HG02798 (cell line): ENCODE results near the gene CHD6.

Experiments
- ATAC-seq: cut with Tn5 transposase; IDR thresholded peaks from one replicate; pipeline ENCODE4 v1.9.1; 2021; ENCODE audit warnings: mild to moderate bottlenecking; ENCODE audit not compliant: unreplicated experiment, poor library complexity

Gene CHD6

DNA sequence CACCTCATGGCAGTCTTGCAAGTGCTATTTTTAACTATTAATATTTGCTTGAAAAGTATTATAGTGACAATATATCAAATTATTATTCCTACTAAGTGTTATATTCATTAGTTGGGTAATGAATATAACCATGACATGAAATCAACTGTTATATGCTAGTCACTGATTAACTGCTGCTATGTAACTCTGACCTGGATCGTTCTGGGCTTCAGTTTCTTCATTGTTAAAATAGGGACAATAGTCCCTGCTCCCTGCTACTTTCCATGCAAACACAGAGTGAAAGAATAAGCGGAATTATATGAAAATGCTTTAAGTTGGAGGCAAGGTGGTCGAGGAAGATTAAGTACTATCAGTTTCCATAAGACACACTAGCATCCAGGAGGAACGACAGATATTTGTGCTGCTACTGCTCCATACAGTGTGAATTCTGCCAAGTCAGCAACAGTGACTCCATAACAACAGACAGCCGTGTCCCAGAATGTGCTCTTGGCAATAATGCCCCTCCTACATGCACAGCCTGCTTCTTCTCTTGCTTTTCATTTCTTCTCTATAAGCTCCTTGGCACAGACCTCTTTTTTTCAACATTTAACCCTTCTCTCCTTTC lies 107.2 kb downstream of the CHD6 start:
- ATAC-seq: no peak

GRCh38 chr20:41510224-41510623 lies 108.0 kb downstream of the CHD6 start:
- ATAC-seq: no peak

- ATAC-seq: no peak
Observed at GRCh38 chr20:41509316-41510200, 108.6 kb downstream of the CHD6 start.

DNA sequence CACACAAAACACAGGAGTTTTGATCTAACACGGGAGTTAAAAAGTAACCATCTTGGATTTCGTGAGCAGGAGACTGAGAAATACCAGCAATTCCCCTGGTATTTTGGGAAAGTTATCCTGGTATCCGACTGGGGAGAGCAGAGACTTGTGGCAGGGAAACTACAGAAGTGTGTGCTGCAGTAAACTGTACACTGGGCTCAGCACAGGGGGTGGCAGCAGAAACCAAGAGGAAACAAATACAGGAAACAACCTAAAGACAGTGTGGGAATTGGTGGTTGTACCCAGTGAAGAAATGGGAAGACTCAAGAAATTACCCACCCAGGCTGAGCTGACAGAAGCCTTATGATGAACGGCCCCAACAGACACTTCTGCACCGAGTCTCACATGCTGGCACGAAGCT lies 109.8 kb downstream of the CHD6 start:
- ATAC-seq: no peak

DNA sequence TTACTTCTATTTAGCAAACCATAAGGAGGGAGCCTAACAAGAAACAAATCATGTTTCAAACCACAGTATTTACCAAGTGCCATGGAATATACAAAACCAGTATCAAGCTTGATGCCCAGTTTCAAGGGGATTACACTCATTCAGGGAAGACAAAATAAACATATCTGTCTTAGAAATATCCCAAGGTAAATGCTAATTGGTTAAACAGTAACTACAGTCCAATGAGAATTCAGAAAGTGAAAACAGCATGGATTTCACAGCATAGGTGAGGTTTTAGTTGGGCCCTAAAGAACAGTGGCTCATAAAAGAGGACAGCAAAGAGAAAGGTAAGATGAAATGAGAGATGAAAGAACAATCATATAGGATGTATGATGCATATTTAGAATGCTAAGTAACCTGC lies 110.3 kb downstream of the CHD6 start:
- no peak for ATAC-seq

DNA sequence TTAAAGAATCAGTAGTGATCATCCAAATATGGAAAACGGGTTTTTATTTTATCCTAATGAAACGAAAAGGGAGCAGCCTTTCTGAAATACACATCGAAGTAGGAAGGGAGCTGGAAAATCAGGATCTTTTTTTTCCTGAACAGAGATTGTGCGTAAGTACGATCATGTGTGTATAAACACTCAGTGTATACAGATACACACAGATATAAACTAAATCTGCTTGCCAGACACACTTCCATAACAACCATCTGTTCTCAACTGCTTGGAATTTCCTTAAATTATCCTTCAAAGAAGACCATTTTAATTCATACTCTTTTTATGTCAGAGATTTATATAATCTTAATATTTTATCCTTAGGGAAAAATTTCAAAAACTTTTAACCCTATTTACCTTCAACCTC lies 110.7 kb downstream of the CHD6 start:
- no peak for ATAC-seq

DNA sequence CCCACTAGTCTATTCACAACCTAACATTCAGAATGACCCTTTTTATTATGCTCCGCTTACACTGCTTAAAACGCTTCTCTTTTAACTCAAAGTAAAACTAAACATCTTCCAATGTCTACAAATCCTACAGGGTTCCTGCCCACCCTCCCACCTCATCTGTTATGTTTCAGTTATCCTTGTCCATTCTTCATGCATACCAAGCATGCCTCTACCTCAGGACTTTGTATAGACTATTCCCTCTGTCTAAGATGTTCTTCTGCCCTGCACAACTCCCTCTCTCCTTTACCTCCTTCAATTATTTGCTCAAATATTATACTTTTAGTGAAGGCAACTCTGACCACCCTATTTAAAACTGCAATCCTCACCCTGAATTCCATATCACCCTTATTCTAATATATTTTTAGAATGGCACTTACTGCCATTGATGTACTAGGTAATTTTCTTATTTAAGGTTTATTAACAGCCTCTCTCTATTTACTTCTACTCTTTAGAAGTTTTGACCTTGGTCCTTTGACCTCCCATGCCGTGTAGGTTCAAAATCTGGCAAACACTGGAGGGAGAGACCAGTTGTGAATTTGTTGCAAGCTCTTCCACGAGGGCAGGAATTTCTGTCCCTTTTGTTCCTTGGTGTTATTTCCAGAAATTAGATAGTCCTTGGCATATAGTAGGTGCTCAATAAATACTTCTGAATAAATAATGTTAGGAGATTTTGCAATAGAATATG lies 111.8 kb downstream of the CHD6 start:
- no peak for ATAC-seq

- ATAC-seq: no peak
Observed at GRCh38 chr20:41505184-41505583, 113.0 kb downstream of the CHD6 start.

GRCh38 chr20:41501376-41501775 lies 116.8 kb downstream of the CHD6 start:
- ATAC-seq: no peak

DNA sequence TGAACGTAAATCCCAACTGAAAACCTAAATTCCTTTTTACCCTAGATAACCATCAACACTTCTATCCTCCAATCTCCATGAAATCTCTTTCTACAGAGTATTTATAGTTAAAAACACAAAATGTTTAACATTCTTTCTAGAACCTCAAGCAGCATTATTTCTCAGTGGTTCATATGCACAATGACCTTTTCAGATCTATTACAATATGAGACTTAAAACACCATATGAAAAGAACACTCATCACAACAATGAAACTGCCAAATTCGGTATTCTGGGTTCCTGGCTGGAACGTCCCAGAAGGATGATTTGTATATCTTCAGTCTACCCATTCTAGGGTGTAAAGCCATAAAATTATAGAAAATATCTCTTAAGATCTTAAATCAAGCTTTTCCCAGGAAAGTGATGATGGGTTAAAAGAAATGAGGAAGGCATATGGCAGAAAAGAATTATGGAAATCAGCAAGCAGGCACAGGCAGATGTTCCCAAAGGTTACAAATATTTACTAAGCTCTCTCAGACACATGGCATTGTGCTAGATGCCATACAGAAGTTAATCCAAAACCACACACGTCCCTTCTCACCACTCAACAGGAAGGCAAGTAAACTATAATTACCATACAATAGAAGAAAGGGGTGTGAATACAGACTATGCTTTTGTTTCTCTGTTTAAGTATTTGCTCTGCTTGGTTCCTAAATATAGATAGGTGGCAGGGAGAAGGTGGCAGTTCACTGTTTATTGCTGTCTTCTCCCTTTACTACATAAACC lies 118.0 kb downstream of the CHD6 start:
- ATAC-seq: no peak

DNA sequence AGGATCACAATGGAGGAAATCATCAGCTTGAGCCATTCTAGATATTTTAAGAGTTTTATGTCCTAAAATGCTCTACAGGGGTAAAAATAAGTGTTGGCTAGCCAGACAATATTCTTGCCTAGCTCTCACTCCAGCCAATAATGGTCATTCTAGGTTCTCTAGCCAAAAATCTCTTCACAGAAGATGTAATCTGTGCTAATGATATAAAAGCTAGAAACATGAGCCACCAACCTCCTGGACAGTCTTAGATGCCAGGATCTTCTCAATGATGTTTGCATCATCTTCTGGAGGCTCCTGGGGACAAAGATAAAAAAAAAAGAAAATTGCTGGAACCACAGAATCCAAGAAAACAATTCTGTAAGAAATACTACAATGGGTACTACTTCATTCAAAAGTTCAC lies 119.1 kb downstream of the CHD6 start:
- ATAC-seq: no peak

DNA sequence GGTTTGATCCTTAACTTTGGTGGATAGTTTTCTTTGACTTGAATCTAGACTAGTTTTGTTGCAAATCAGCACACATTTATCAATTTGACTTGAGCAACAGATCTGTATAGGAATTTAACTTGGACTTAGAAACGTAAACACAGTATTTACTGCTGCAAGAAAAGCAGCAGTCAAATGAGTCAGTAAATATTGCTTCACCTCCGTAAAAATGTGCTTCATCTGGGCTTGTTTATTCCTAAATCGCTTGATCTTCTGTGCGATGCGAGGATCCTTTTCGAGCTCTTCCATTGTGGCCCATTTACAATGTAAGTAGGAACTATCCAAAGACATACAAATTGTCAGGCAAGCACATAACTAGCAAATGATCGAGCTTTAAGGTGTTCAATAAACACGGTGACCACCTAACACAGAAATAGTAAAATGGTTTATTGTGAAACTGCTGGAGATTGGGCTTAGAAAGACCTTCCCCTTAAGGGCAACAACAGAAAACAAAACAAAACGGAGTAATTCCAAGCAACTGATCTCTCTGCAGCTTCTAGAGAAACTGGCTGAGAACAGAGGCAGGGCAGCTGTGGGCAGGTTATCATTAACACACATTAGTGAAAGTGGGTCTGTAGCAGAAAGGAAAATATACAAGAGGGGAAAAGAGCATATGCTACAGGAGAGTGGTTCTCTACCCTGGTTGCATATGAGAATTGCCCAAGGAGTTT lies 120.8 kb downstream of the CHD6 start:
- no peak for ATAC-seq

GRCh38 chr20:41494451-41494850 lies 123.7 kb downstream of the CHD6 start:
- no peak for ATAC-seq

- ATAC-seq: no peak
Observed at GRCh38 chr20:41483553-41483930, 134.6 kb downstream of the CHD6 start.

GRCh38 chr20:41482647-41483552 lies 135.3 kb downstream of the CHD6 start:
- ATAC-seq: no peak

- ATAC-seq: no peak
Observed at GRCh38 chr20:41480054-41480770, 138.0 kb downstream of the CHD6 start.

GRCh38 chr20:41479113-41479512 lies 139.1 kb downstream of the CHD6 start:
- no peak for ATAC-seq

DNA sequence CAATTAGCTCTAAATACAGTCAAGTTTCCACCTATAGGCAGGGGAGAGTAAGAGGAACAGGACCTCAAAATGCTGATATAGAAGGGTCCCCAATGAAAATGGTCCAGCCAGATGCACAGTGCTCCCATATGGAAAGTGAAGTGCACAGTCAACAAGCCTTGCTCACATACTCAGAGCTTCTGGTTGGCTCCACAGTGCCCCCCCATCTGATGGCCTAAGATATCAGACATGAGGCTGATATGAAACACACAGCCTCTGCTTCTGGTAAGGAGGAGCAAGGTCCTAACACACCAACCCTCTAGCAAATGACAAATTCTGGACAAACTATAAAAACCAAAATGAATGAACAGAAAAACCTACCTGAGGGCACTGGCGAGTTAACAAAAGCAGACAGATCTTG lies 140.2 kb downstream of the CHD6 start:
- no peak for ATAC-seq
